Measurements from ENCODE around the gene AFF4. TPM values are rescaled to one million over a fixed set of nuclear protein-coding genes. Genes with fewer than 3 reads are reported as not detected.
A peak's percentile ranks its signal among the peaks of the same experiment; 100 is the strongest.
"Not testable (repeated sequence)": the region's sequence is repeated elsewhere in the genome, so short reads cannot be mapped to it uniquely, and the experiment has no call there.

AFF4 gene
- total RNA-seq, 1 donor from 2014 or later = 26.8 TPM

GRCh38 chr5:132962429-132963021 is 909 bp downstream of the AFF4 start:
- intact Hi-C loops (cut with DNase I) = loop anchor here (5.0 kb wide), 1 partner anchor 90 kb away; the partner anchor contains the start of gene HSPA4
- ATAC-seq (ENCODE audit: poor library complexity) = peak; percentile 42

DNA sequence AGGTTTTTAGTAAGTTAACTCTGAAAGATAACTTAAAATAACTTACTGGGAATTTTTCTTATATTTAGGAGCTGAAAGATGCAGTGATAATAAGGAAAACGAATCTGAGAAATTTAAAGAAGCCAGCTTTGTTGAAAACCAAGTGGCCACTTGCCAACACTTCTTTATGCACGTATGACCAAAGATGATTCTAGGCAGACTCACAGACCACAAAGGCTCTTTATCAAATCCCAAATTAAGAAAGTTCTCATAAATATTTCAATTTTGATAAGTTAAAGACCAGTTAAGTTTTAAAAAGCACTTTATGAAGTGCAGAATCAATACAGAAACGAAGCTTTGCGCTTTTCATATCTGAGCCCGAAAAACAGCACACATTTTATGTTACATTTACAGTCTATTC is 1.5 kb downstream of the AFF4 start:
- DNase-seq (no peak), ATAC-seq (ENCODE audit: poor library complexity) (no peak)
- intact Hi-C loops (cut with DNase I) = loop anchor here (5.0 kb wide), 1 partner anchor 90 kb away; the partner anchor contains the start of gene HSPA4

More at GRCh38 chr5:132962429-132963021, 909 bp downstream of the AFF4 start:
- DNase-seq = no peak

DNA sequence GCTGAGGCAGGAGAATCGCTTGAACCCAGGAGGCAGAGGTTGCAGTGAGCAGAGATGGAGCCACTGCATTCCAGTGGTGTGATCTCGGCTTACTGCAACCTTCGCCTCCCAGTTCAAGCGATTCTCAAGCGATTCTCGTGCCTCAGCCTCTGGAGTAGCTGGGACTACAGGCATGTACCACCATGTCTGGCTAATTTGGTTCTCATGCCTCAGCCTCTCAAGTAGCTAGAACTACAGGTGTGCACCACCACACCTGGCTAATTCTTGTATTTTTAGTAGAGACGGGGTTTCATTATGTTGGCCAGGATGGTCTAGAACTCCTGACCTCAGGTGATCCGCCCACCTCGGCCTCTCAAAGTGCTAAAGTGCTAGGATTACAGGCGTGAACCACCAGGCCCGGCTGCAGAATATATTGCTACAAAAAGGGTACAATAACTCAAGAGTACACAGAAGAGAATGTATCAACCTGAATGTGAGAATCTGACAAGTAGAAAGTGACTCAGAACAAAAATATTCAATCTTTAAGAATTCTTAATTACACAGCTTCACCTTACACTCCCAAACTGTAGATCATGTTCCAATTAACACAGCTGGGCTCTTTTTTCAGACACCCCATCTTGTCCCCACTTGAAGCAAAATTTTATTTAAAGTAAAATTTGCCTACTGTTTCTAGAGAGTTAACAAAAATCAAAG is 2.2 kb downstream of the AFF4 start:
- not testable (repeated sequence) for DNase-seq; ATAC-seq (ENCODE audit: poor library complexity)
- intact Hi-C loops (cut with DNase I) = loop anchor here (5.0 kb wide), 1 partner anchor 91 kb away; the partner anchor contains the start of gene HSPA4

GRCh38 chr5:132956166-132956799 is 7.2 kb downstream of the AFF4 start:
- ATAC-seq (ENCODE audit: poor library complexity); DNase-seq; intact Hi-C loops (cut with DNase I): not testable (repeated sequence)

DNA sequence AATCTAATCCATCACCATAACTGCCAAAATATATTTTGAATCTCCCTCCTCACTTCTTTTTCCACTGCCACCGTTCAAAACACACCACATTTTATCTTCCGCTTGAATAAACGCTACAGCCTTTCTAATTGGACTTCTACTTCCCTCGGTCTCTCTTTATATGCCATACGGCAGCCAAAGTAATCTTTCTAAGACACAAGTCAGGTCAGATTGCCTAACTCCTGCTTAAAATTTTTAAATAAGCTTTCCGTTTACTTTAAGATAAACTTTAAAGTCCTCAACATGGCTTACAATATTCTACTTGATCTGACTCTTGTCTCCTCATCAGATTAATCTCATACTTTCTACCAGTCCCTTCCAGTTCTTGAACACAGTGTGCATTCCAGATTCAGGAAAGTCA is 9.7 kb downstream of the AFF4 start:
- ATAC-seq (ENCODE audit: poor library complexity) = no peak

DNA sequence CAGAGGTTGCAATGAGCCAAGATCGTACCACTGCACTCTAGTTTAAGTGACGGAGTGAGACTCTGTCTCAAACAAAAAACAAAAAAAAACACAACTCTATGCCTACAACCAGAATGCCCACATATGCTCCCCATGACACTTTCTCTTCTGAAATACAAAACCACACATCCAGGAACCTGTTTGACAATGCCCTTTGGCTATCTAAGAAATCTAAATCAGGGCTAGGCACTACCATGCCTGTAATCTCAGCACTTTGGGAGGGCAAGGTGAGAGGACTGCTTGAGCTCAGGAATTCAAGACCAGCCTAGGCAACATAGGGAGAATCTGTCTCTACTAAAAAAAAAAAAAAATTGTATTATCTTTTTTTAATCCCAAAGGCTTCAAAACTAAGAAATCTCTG is 10.6 kb downstream of the AFF4 start:
- no peak for ATAC-seq (ENCODE audit: poor library complexity)
- DNase-seq = no peak
- intact Hi-C loops (cut with DNase I) = no loop called here

More for the DNA sequence above, 9.7 kb downstream of the AFF4 start:
- intact Hi-C loops (cut with DNase I) = no loop called here
- DNase-seq = no peak

DNA sequence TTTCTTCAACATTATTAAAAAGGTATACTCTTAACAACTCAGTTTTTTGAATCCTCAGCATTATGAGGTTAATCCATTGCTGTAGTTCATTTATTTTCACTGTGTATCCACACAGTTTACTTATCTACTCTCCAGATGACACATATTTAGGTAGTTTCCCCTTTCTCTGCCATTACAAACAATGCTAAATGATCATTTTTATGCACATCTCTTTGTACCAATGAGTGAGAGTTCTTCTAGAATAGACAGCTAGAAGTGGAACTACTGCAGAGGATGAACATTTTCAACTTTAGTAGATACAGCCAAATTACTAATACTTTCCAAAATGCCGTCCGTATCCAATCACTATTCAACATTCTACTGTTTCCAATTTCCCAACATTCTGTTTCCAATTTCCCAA is 11.5 kb downstream of the AFF4 start:
- intact Hi-C loops (cut with DNase I) = no loop called here
- ATAC-seq (ENCODE audit: poor library complexity) (no peak), DNase-seq (no peak)

- intact Hi-C loops (cut with DNase I) = no loop called here
- DNase-seq (no peak), ATAC-seq (ENCODE audit: poor library complexity) (no peak)
Measured at GRCh38 chr5:132949136-132949535, 14.3 kb downstream of the AFF4 start.

DNA sequence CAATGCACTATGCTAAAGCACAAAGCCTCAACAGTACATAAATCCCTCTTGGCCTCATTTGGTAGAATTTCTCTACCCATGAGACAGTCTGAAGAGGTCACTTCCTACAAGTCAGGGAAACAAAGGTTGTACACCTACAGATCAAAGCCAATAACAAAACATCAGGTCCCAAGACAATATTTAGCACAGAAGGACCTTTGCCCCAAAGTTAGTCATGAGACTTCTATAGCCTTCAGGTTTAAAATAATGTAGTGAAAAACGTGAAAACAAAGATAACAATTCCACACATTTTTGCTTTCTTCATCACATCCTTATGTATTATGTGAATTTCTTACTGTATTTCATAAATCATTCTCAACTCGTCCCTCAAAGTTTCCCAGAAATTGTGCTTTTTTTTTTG is 15.8 kb downstream of the AFF4 start:
- DNase-seq (no peak), ATAC-seq (ENCODE audit: poor library complexity) (no peak)
- intact Hi-C loops (cut with DNase I) = no loop called here

GRCh38 chr5:132945315-132945714 is 18.1 kb downstream of the AFF4 start:
- DNase-seq; ATAC-seq (ENCODE audit: poor library complexity); intact Hi-C loops (cut with DNase I): not testable (repeated sequence)

GRCh38 chr5:132943362-132944022 is 19.9 kb downstream of the AFF4 start:
- ATAC-seq (ENCODE audit: poor library complexity) = no peak
- DNase-seq = no peak
- intact Hi-C loops (cut with DNase I) = no loop called here

DNA sequence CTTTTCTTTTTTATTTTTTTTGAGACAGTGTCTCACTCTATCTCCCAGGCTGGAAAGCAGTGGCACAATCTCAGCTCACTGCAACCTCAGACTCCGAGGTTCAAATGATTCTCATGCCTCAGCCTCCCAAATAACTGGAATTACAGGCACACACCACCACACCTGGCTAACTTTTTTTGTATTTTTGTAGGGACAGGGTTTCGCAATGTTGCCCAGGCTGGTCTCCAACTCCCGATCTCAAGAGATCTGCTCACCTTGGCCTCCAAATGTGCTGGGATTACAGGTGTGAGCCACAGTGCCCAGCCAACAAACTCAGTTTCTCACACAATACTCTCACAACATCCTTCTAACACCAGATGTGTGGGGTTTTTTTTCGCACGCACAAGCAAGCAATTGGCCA is 22.1 kb downstream of the AFF4 start:
- DNase-seq = no peak
- ATAC-seq (ENCODE audit: poor library complexity) = no peak
- intact Hi-C loops (cut with DNase I) = no loop called here

DNA sequence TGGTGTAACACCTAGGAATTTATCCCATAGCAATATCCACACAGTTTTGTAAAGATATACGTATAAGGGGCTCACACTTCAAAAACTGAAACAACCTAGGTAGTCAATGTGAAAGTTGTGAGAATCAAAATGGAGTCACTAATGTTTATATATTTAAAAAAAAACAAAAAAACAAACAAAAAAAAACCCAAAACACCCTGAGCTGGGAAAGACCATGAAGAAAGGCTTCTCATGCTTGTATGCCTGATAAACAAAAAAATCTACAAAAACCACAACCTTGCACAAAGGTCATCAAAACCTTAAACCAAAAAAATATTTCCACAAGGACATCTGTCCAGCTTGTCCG is 35.4 kb downstream of the AFF4 start:
- no peak for ATAC-seq (ENCODE audit: poor library complexity)
- intact Hi-C loops (cut with DNase I) = no loop called here

DNA sequence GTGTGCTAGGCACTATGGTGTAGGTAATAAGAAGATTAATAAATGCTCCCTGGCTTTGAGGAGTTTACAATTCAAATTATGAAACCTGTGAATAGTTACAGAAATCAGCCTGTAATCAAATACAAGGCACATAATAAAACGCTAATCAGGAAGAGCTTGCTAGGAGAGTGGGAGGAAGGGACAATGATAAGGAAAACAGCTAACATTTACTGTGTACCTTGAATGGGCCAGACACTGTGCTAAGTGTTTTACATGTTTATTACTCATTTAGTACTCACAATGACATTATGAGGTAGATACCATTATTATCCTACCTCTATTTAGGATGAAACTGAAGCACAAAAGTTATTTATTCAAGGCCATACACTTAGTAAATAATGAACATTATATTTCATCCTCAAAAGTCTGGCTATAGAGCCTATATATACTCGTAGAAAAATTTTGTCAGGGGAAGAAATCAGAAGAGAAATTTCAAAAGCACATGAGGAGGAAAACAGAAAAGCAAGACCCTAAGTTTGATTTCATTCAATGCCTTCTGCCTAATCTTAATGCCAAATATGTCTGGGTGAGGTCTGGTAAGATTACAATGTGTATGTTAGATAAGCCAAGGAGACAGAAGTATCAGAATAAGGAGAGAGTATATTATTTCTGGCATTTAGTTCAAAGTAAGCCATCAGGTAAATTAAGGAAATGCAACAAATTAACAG is 35.9 kb downstream of the AFF4 start:
- intact Hi-C loops (cut with DNase I) = no loop called here
- ATAC-seq (ENCODE audit: poor library complexity) (no peak), DNase-seq (no peak)

More for the DNA sequence above, 35.4 kb downstream of the AFF4 start:
- DNase-seq = no peak

- intact Hi-C loops (cut with DNase I) = no loop called here
- DNase-seq (no peak), ATAC-seq (ENCODE audit: poor library complexity) (no peak)
Measured at GRCh38 chr5:132926437-132926836, 37.0 kb downstream of the AFF4 start.

DNA sequence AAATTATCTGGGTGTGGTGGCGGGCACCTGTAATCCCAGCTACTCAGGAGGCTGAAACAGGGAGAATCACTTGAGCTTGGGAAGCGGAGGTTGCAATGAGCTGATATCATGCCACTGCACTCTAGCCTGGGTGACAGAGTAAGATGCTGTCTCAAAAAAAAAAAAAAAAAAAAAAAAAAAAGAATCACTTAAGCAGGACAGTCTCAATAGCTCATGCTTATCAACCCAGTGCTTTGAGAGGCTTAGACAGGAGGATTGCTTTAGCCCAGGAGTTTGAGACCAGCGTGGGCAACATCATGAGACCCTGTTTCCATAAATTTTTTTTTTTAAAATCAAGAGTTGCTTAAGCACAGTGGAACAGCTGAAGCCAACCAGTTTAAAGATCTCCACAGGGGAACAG is 47.3 kb downstream of the AFF4 start:
- DNase-seq (no peak), ATAC-seq (ENCODE audit: poor library complexity) (no peak)
- intact Hi-C loops (cut with DNase I) = no loop called here

DNA sequence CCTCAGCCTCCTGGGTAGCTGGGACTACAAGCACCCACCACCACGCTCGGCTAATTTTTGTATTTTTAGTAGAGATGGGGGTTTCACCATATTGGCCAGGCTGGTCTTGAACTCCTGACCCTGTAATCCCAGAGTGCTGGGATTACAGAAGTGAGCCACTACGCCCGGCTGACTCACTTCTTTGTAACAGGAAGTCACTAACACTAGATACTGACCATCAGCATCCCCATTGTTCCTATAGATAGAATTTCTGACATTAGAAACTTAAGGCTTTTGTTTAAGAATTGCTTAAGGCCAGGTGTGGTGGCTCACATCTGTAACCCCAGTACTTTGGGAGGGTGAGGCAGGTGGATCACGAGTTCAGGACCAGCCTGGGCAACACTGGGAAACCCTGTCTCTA is 47.8 kb downstream of the AFF4 start:
- DNase-seq = no peak
- intact Hi-C loops (cut with DNase I) = no loop called here
- ATAC-seq (ENCODE audit: poor library complexity) = no peak

DNA sequence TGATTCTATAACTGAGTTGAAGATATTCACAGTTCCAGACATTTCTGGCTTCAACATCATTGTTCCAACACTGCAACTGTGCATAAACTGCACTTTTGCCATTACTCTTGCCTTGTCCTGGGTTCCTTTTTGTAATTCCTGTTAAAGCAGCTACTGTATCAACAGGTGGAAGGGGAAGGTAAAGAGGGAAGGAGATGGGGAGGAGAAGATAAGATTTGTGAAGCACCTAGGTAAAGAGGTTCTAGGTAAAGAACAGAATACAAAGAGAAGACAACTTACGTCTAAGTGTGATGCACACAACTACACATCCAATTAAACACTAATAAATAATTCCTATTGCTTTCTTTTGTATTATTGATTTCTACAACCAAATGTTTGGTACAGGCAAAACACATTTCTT is 53.7 kb downstream of the AFF4 start:
- intact Hi-C loops (cut with DNase I) = no loop called here
- no peak for DNase-seq
- ATAC-seq (ENCODE audit: poor library complexity) = no peak

DNA sequence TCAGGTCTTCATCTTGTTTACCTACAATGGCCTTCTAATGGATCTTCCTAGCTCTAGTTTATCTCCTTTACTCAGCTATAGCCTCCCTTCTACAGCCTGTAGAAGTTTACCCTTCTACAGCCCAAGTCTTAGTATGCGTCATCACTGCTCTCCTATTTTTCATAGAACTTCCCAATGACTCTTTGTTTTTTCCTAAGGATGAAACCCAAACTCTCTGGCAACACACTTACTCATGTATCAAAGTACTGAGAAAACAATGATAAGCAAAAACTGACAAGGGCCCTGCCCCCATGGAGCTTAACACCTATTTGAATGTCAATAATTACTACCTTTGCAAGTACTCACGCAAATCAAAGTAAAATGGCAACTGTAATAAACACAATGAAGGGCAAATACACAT is 56.3 kb downstream of the AFF4 start:
- ATAC-seq (ENCODE audit: poor library complexity) (no peak), DNase-seq (no peak)
- intact Hi-C loops (cut with DNase I) = no loop called here
